Skeletal muscle tissue (tissue), 4 donors: ENCODE results near the gene SEPTIN1. TPM values are rescaled to one million over a fixed set of nuclear protein-coding genes. Genes with fewer than 3 reads are reported as not detected.

Experiments
- H3K27ac ChIP-seq: one replicate; pipeline ENCODE4 v1.7.0; 2013; ENCODE audit warnings: mild to moderate bottlenecking, low read depth, low read length, inconsistent platforms
- H3K27me3 ChIP-seq, 3 donors: one replicate each; pipeline ENCODE4 v1.7.0; 2013; ENCODE audit warnings: low read length in 3 of 3; ENCODE audit not compliant: control insufficient read depth in 3 of 3, insufficient read depth in 3 of 3
- H3K36me3 ChIP-seq, 3 donors: one replicate each; pipeline ENCODE4 v1.7.0; 2013; ENCODE audit warnings: low read length in 3 of 3; ENCODE audit not compliant: control insufficient read depth in 3 of 3, insufficient read depth in 3 of 3
- H3K4me1 ChIP-seq, 3 donors: one replicate each; pipeline ENCODE4 v1.7.0; 2013; ENCODE audit warnings: low read length in 3 of 3, mild to moderate bottlenecking in 3 of 3; ENCODE audit not compliant: control insufficient read depth in 3 of 3, insufficient read depth in 3 of 3
- H3K4me3 ChIP-seq, 3 donors: one replicate each; pipeline ENCODE4 v1.7.0; 2013; ENCODE audit warnings: low read length in 3 of 3
- H3K9ac ChIP-seq, 3 donors: one replicate each; pipeline ENCODE4 v1.7.0; 2013; ENCODE audit warnings: low read length in 3 of 3, mild to moderate bottlenecking in 3 of 3, moderate library complexity in 2 of 3, low read depth in 1 of 3
- H3K9me3 ChIP-seq, 3 donors: one replicate each; pipeline ENCODE4 v1.7.0; 2013; ENCODE audit warnings: low read length in 3 of 3; ENCODE audit not compliant: control insufficient read depth in 3 of 3
- total RNA-seq: library from RNA; depleted of rRNA; stranded (reverse); fragments of >200 nt; gene quantifications from one replicate; pipeline ENCODE4 v1.2.3, GENCODE V29; 2014
- donor health status: Osteomylitis.

Gene SEPTIN1
- total RNA-seq, 1 donor from 2014 or later, result 0.52 TPM

GRCh38 chr16:30394592-30395154 is 12.3 kb upstream of the SEPTIN1 start:
- Histone ChIP-seq H3K9me3 (no peaks in the 10 kb centered on the region), H3K36me3 (peaks cover 5 to 11% (median 9%) of the 10 kb centered on the region in 3 donors), H3K4me1 (peaks cover 11 to 18% (median 16%) of the 10 kb centered on the region in 3 donors), H3K9ac (peak overlapping the region; percentile 80 to 84 (median 83)), H3K27me3 (no peaks in the 10 kb centered on the region), H3K27ac (peak overlapping the region; percentile 74), H3K4me3 (peak overlapping the region; percentile 66 to 80 (median 76))

- no peaks in the 10 kb centered on the region for H3K9me3 ChIP-seq
- no peak overlapping the region for H3K27ac ChIP-seq
- H3K9ac ChIP-seq, result no peak overlapping the region
Measured at GRCh38 chr16:30383521-30383920, 1.2 kb upstream of the SEPTIN1 start.

DNA sequence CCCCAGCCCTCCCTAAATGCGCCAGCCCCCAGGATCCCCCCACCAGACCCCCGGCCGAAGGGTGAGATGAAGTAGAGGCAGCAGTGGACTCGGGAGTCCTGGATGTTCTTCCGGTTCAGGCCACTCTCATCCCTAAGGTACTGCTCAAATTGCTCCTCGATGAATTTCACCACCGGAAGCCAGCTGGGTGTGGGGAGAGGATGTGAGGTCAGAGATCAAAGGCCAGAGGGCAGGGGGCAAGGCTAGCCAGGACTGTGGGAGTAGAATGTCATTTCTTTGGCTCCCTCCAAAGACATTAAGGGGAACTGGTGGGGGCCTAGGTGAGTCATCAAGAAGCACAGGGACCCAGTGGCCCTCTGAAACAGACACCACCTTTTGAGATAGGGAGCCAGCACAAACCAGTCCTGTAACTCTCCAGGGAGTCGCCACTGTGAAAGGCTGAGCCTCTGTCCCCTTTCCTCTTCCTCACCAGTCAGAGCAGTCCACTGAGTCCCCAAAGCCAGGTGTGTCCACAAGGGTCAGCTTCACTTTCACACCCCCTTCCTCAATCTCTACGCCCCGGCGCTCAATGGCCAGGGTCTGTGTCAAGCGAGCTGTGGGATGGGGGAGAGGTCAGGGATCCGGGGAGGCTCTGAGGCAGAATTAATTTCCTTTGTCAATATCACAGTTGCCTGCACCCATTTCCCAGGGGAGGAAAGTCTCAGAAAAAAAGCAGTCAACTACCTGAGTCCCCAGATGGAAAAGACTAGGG is 895 bp downstream of the SEPTIN1 start:
- Histone ChIP-seq H3K27me3 (no peaks in the 10 kb centered on the region), H3K4me1 (peaks cover 12 to 19% (median 14%) of the 10 kb centered on the region in 3 donors), H3K27ac (peak overlapping the region; percentile 52), H3K36me3 (peaks cover 2 to 9% (median 2%) of the 10 kb centered on the region in 3 donors), H3K9me3 (no peaks in the 10 kb centered on the region), H3K4me3 (no peak overlapping the region), H3K9ac (no peak overlapping the region)

More at GRCh38 chr16:30383521-30383920, 1.2 kb upstream of the SEPTIN1 start:
- peaks cover 0 to 3% (median 0%) of the 10 kb centered on the region in 3 donors for H3K36me3 ChIP-seq
- peaks cover 7% of the 10 kb centered on the region in 3 donors for H3K4me1 ChIP-seq
- no peaks in the 10 kb centered on the region for H3K27me3 ChIP-seq
- no peak overlapping the region for H3K4me3 ChIP-seq

DNA sequence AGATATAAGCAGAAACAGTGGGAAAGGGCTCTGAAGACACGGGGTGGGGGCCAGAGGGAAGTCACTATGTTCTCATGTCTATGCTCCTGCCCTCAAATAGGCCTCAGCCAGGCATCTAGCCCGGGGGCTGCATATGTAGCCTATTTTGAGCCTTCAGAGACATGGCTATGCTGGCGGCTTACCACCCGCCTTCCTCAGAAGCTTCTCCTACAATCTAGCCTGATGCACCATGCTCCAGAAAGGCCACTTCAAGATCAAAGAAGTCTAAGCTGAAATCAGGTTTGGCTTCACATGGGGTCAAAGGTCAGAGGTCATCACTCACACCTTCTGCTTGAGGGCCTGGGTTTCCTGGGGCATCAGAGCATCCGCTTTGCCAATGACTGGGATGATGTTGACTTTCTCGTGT is 1.6 kb downstream of the SEPTIN1 start:
- Histone ChIP-seq H3K27ac (peak overlapping the region; percentile 52), H3K9me3 (no peaks in the 10 kb centered on the region), H3K9ac (peak overlapping the region in 1 of 3 donors; percentile 11), H3K27me3 (no peaks in the 10 kb centered on the region), H3K4me1 (peaks cover 12 to 25% (median 14%) of the 10 kb centered on the region in 3 donors), H3K4me3 (no peak overlapping the region), H3K36me3 (peaks cover 8 to 13% (median 9%) of the 10 kb centered on the region in 3 donors)

DNA sequence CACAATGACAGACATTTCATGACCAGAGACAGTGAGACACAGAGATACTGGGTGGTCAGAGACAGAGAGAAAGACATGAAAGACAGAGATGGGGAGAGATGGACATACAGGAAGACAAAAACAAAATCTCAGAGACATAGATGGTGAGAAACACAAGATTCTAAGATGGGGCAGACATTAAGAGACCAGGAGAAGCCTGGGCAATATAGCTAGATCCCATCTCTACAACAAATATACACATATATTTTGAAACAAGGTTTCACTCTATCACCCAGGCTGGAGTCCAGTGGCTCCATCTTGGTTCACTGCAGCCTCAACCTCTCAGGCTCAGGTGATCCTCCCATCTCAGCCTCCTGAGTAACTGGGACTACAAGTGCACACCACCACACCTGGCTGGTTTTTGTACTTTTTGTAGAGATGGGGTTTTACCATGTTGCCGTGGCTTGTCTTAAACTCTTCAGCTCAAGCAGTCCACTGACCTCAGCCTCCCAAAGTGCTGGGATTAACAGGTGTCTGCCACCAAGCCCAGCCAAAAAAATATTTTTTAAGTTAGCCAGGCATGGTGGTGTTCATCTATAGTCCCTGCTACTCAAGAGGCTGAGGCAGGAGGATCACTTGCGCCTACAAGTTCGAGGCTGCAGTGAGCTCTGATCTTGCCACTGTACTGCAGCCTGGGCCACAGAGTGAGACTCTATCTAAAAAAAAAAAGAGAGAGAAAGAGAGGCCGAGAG is 2.1 kb downstream of the SEPTIN1 start:
- Histone ChIP-seq H3K9me3 (no peaks in the 10 kb centered on the region), H3K4me3 (no peak overlapping the region), H3K36me3 (peaks cover 10 to 16% (median 11%) of the 10 kb centered on the region in 3 donors), H3K27me3 (no peaks in the 10 kb centered on the region), H3K27ac (no peak overlapping the region), H3K9ac (no peak overlapping the region), H3K4me1 (peaks cover 12 to 27% (median 14%) of the 10 kb centered on the region in 3 donors)

DNA sequence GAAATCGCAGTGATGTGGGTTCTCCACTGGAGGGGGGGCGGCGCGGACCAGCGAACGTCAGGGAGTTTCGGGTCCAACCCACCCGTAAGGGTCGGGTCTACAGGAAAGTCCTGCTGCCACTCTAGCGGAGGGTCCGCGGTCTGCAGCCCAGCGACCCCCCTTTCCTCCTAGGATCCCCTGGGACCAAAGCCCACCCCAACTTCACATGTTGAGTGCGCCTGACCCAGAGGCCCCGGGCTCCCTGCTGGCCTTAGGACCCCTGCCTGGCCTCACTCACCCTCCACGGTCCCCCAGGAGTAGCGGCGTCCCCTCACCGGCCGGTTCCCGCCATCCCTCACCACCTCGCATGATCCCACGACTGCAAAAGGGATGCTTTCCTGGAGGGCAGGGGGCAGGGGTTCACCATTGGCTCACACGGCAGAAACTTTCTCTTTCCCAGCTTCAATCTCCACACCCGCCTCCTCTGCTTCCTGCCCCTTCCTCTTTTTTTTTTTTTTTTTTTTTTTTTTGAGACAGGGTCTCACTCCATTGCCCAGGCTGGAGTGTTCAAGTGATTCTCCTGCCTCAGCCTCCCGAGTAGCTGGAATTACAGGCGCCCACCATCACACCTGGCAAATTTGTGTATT is 3.1 kb downstream of the SEPTIN1 start:
- Histone ChIP-seq H3K9ac (peak overlapping the region; percentile 57 to 79 (median 71)), H3K4me3 (peak overlapping the region; percentile 88 to 93 (median 88)), H3K36me3 (peaks cover 10 to 16% (median 11%) of the 10 kb centered on the region in 3 donors), H3K4me1 (peaks cover 12 to 30% (median 18%) of the 10 kb centered on the region in 3 donors), H3K27me3 (no peaks in the 10 kb centered on the region), H3K27ac (peak overlapping the region; percentile 100), H3K9me3 (no peaks in the 10 kb centered on the region)

GRCh38 chr16:30378236-30379157 is 3.9 kb downstream of the SEPTIN1 start:
- H3K4me1 ChIP-seq, result peaks cover 18 to 34% (median 18%) of the 10 kb centered on the region in 3 donors
- peak overlapping the region; percentile 89 to 92 (median 89) for H3K9ac ChIP-seq
- peaks cover 10 to 16% (median 11%) of the 10 kb centered on the region in 3 donors for H3K36me3 ChIP-seq
- peak overlapping the region; percentile 88 to 93 (median 88) for H3K4me3 ChIP-seq
- no peaks in the 10 kb centered on the region for H3K9me3 ChIP-seq
- no peaks in the 10 kb centered on the region for H3K27me3 ChIP-seq
- H3K27ac ChIP-seq, result peak overlapping the region; percentile 100

GRCh38 chr16:30377812-30378235 is 4.5 kb downstream of the SEPTIN1 start:
- Histone ChIP-seq H3K4me3 (peak overlapping the region; percentile 78 to 88 (median 85)), H3K9ac (peak overlapping the region; percentile 89 to 92 (median 89)), H3K36me3 (peaks cover 10 to 16% (median 11%) of the 10 kb centered on the region in 3 donors), H3K27me3 (no peaks in the 10 kb centered on the region), H3K4me1 (peaks cover 18 to 37% (median 20%) of the 10 kb centered on the region in 3 donors), H3K27ac (peak overlapping the region; percentile 100), H3K9me3 (no peaks in the 10 kb centered on the region)
